Upper lobe of left lung (tissue), 6 donors: Measurements from ENCODE around the gene AHRR. TPM values are rescaled to one million over a fixed set of nuclear protein-coding genes. Genes with fewer than 3 reads are reported as not detected.
A peak's percentile ranks its signal among the peaks of the same experiment; 100 is the strongest.

Source experiments
- ATAC-seq, 2 donors: fragments of 200-7000 bp; cut with Tn5 transposase; one replicate each; pipeline ENCODE4 v1.9.1; 2022; ENCODE audit warnings: mild to moderate bottlenecking in 2 of 2, moderate library complexity in 2 of 2; ENCODE audit not compliant: low FRiP score in 2 of 2
- DNase-seq, 2 donors: peaks; one replicate each; pipeline ENCODE4 v3.0.0-alpha.2; 2019 to 2020
- H3K27ac ChIP-seq, 4 donors: fragments of 200-600 bp; sonication (generic); one replicate each; pipeline ENCODE4 v1.5.1; 2016 to 2019
- H3K27me3 ChIP-seq, 4 donors: fragments of 200-600 bp; sonication (generic); one replicate each; pipeline ENCODE4 v1.5.1; 2017 to 2019
- H3K36me3 ChIP-seq, 4 donors: fragments of 200-600 bp; sonication (generic); one replicate each; pipeline ENCODE4 v1.5.1; 2016 to 2019
- H3K4me1 ChIP-seq, 4 donors: fragments of 200-600 bp; sonication (generic); one replicate each; pipeline ENCODE4 v1.5.1; 2018 to 2019
- H3K4me3 ChIP-seq, 4 donors: fragments of 200-600 bp; sonication (generic); one replicate each; pipeline ENCODE4 v1.5.1; 2017 to 2019; ENCODE audit warnings: mild to moderate bottlenecking in 2 of 4, moderate library complexity in 1 of 4
- H3K9me3 ChIP-seq, 4 donors: fragments of 200-600 bp; sonication (generic); one replicate each; pipeline ENCODE4 v1.5.1; 2018 to 2019
- EP300 ChIP-seq, 4 donors: sonication (generic); formaldehyde crosslinking; IDR thresholded peaks; one replicate each; pipeline ENCODE4 v1.5.1; 2017; ENCODE audit warnings: antibody characterized with exemption in 4 of 4, control low read depth in 2 of 4
- POLR2A ChIP-seq, 4 donors: fragments of 450-650 bp; IDR thresholded peaks; one replicate each; pipeline ENCODE4 v1.5.1; 2016 to 2017; ENCODE audit warnings: antibody characterized with exemption in 4 of 4, mild to moderate bottlenecking in 2 of 4
- POLR2AphosphoS5 ChIP-seq, 2 donors: sonication (generic); formaldehyde crosslinking; IDR thresholded peaks; one replicate each; pipeline ENCODE4 v1.5.1; 2017; ENCODE audit warnings: antibody characterized with exemption in 2 of 2
- WGBS, 2 donors: methylation state at CpG; one replicate each; pipeline ENCODE4 v1.1.5; 2017 to 2018; 5-methylcytosine and 5-hydroxymethylcytosine counted together
- total RNA-seq, 6 donors: library from RNA; depleted of rRNA in 4 of 6; stranded (reverse); fragments of >200 nt in 4 of 6; gene quantifications; one replicate each; pipeline versions ENCODE4 v1.1.0 to v1.2.1, GENCODE V29; 2016 to 2021
- TF ChIP-seq, protein P1 (sequence below), 6 experiments: fragments of 450-650 bp in 4 of 6; fragments of 200-600 bp in 2 of 6; sonication (generic) in 2 of 6; IDR thresholded peaks; one replicate each; pipeline ENCODE4 v1.5.1; 2016 to 2019; ENCODE audit warnings: antibody characterized with exemption in 6 of 6
- donor health status: DM: no; HTN: no; CAD: no; lungs with moderate emphysema.
- donor health status: DM: no; HTN: yes; CAD: no; lungs with severe emphysema.

Gene AHRR
- total RNA-seq, 6 donors from 2014 or later: 1.3 to 8.6 (median 4.4) TPM

DNA sequence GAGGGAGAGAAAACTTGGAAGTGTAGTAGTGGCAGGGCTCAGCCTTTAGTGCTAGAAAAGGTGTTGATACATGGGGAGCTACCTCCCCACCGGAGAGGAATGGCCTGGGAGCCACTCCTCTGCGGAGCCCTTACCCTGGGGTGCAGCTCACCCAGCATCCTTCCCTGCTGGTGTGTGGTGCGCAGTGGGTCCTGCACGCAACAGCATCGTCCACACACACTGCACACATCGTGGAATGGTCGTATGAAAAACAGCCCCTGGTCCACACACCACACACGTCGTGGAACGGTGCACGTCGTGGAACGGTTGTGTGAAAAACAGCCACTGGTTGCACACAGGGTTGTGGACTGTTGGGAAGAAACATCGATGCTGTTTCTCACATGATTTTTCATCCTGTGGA is 16.1 kb upstream of the AHRR start:
- Histone ChIP-seq H3K36me3 (peaks cover 8 to 44% (median 27%) of the 10 kb centered on the region in 4 donors), H3K27ac (no peak overlapping the region), H3K4me3 (no peak overlapping the region), H3K4me1 (no peaks in the 10 kb centered on the region), H3K27me3 (no peaks in the 10 kb centered on the region), H3K9me3 (no peaks in the 10 kb centered on the region)
- ATAC-seq: no peak
- TF ChIP-seq EP300 (IDR thresholded peaks at IDR 0.05) (no peak), POLR2A (IDR thresholded peaks at IDR 0.05) (no peak), POLR2AphosphoS5 (IDR thresholded peaks at IDR 0.05) (no peak)
- TF ChIP-seq, protein P1, sequence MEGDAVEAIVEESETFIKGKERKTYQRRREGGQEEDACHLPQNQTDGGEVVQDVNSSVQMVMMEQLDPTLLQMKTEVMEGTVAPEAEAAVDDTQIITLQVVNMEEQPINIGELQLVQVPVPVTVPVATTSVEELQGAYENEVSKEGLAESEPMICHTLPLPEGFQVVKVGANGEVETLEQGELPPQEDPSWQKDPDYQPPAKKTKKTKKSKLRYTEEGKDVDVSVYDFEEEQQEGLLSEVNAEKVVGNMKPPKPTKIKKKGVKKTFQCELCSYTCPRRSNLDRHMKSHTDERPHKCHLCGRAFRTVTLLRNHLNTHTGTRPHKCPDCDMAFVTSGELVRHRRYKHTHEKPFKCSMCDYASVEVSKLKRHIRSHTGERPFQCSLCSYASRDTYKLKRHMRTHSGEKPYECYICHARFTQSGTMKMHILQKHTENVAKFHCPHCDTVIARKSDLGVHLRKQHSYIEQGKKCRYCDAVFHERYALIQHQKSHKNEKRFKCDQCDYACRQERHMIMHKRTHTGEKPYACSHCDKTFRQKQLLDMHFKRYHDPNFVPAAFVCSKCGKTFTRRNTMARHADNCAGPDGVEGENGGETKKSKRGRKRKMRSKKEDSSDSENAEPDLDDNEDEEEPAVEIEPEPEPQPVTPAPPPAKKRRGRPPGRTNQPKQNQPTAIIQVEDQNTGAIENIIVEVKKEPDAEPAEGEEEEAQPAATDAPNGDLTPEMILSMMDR (IDR thresholded peaks at IDR 0.05): no peak
- WGBS, 2 donors: 94% methylated on average over 14 of the region's 14 CpGs
- DNase-seq: no peak

DNA sequence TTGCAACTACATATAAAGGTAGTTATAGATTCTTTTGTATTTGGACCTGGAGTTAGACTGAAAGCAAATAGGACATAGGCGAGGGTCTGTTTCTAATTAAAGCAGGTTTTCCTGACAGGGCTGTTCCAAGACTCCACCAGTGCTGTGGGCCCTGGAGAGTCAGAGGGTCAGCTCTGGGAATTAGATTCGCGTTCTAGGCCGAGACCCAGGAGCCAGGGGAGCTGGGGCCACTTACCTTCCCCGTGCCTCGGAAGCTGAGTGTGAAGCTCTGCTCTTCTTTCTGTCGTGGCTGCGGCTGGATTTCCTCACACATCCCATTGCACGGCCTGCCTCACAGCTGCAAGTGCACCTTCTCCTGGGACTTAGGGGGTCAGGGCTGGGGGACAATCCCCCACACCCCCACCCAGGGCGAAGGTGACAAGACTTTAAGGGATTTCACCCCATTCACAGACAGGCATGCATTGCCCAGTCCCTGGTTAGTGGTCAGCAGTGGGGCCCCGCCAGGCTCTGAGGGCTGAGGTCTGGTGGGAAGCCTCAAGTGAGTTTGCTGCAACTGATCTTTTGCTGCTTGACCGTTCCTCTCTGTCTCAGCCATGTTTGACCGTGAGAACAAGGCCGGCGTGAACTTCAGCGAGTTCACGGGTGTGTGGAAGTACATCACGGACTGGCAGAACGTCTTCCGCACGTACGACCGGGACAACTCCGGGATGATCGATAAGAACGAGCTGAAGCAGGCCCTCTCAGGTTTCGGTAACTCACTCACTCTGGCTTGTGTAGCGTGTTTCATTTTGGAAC is 15.3 kb upstream of the AHRR start:
- DNase-seq: peak in 1 of 2 donors; percentile 15
- H3K27me3 ChIP-seq: no peaks in the 10 kb centered on the region
- H3K4me3 ChIP-seq: no peak overlapping the region
- H3K27ac ChIP-seq: no peak overlapping the region
- no peak for ATAC-seq
- H3K4me1 ChIP-seq: no peaks in the 10 kb centered on the region
- 91 to 97% methylated on average over 27 to 28 of the region's 28 CpGs for WGBS, 2 donors
- no peak for TF ChIP-seq POLR2A (IDR thresholded peaks at IDR 0.05)
- no peak for TF ChIP-seq POLR2AphosphoS5 (IDR thresholded peaks at IDR 0.05)
- TF ChIP-seq EP300 (IDR thresholded peaks at IDR 0.05): no peak
- TF ChIP-seq, protein P1 (IDR thresholded peaks at IDR 0.05): no peak
- peaks cover 8 to 52% (median 29%) of the 10 kb centered on the region in 4 donors for H3K36me3 ChIP-seq
- no peaks in the 10 kb centered on the region for H3K9me3 ChIP-seq

DNA sequence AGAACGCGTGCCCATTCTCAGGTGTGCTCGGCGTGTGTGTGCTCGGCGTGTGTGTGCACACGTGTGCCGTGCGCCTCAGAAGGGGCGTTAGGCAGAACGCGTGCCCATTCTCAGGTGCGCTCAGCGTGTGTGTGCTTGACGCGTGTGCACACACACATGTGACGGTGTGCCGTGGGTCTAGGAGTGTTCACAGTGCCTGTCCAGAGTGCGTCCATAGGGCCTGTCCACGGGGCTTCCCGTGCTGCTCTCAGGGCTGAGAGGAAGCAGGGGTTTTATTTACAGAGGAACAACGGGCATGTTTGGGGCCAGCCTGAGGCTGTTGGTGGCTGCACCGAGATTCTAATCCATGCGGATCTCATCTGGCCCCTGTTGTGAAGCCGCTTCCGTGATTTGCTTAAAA is 14.2 kb upstream of the AHRR start:
- DNase-seq (no peak), ATAC-seq (no peak)
- 83 to 91% methylated on average over 11 to 25 of the region's 26 CpGs for WGBS, 2 donors
- H3K4me3 ChIP-seq: no peak overlapping the region
- no peaks in the 10 kb centered on the region for H3K9me3 ChIP-seq
- no peak overlapping the region for H3K27ac ChIP-seq
- peaks cover 8 to 63% (median 29%) of the 10 kb centered on the region in 4 donors for H3K36me3 ChIP-seq
- no peaks in the 10 kb centered on the region for H3K27me3 ChIP-seq
- TF ChIP-seq EP300 (IDR thresholded peaks at IDR 0.05) (no peak), POLR2A (IDR thresholded peaks at IDR 0.05) (no peak), POLR2AphosphoS5 (IDR thresholded peaks at IDR 0.05) (no peak)
- TF ChIP-seq, protein P1 (IDR thresholded peaks at IDR 0.05): no peak
- no peaks in the 10 kb centered on the region for H3K4me1 ChIP-seq

DNA sequence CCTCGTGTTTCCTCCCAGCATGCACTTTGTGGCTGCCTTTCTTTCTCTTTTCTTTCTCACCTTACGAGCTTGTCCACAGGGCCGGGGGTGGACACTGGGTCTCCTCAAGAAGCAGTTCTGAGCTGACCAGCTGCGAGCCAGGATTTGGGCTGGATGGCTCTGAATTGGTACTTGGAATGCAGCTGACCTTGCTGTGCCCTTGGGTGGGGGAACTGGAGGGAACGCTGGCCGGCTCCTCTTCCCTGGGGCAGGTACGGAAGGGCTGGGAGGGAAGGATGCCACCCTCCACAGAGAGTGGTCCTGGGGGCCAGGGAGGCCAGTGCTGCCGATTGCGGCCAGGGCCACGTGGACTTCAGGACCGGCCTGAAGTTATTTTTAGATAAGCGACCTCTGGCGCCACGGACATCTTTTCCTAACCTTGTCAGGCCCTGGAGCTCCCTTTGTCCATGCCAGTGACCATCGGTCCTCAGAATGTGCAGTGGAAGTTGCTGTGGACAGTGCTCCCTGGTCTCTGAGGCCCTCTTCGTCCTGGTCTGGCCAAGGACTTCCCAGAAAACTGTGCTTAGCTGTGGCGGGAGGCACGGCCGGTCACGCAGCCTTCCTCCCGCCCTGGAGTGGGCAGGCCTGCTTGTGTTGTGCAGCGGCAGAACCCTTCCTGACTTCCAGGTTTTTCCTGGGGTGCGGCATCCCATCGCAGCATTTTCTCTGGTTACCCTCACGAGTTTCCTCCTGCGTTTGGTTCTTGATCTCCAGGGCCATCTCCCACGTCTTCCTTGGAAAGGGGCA is 13.5 kb upstream of the AHRR start:
- Histone ChIP-seq H3K27me3 (no peaks in the 10 kb centered on the region), H3K4me1 (no peaks in the 10 kb centered on the region), H3K9me3 (no peaks in the 10 kb centered on the region), H3K4me3 (no peak overlapping the region), H3K27ac (no peak overlapping the region), H3K36me3 (peaks cover 8 to 70% (median 32%) of the 10 kb centered on the region in 4 donors)
- DNase-seq (no peak), ATAC-seq (no peak)
- WGBS, 2 donors: 90 to 94% methylated on average over 27 of the region's 27 CpGs
- TF ChIP-seq POLR2A (IDR thresholded peaks at IDR 0.05) (no peak), POLR2AphosphoS5 (IDR thresholded peaks at IDR 0.05) (no peak), EP300 (IDR thresholded peaks at IDR 0.05) (no peak)
- TF ChIP-seq, protein P1 (IDR thresholded peaks at IDR 0.05): no peak
